Measurements from ENCODE around the gene DERL2.

DNA sequence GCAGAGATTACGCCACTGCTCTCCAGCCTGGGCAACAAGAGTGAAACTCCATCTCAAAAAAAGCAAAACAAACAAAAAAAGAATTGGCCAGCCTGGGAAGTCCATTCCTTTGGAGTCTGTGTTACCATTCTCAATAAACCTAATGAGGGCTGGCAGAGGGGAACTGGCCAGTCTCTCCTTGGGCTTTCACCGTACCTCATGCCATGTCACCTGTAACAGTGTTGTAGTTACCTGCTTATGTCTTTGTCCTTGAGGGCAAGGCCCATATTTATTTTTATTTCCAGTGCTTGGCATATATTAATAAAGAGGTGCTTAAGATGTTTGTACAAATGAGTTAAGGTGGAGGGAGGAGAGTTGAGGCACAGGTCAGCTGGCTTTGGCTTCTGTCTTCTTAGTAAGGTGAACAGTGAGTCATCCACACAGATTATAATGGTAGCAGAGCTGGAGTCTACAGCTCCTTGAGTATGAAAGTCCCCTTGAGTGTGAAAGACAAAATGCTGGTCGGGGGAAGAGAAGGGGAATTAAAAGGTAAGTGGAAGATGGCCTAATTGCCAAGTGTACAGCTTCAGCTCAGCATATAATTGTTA is 55.5 kb downstream of the DERL2 start:
- TF ChIP-seq, protein P1, sequence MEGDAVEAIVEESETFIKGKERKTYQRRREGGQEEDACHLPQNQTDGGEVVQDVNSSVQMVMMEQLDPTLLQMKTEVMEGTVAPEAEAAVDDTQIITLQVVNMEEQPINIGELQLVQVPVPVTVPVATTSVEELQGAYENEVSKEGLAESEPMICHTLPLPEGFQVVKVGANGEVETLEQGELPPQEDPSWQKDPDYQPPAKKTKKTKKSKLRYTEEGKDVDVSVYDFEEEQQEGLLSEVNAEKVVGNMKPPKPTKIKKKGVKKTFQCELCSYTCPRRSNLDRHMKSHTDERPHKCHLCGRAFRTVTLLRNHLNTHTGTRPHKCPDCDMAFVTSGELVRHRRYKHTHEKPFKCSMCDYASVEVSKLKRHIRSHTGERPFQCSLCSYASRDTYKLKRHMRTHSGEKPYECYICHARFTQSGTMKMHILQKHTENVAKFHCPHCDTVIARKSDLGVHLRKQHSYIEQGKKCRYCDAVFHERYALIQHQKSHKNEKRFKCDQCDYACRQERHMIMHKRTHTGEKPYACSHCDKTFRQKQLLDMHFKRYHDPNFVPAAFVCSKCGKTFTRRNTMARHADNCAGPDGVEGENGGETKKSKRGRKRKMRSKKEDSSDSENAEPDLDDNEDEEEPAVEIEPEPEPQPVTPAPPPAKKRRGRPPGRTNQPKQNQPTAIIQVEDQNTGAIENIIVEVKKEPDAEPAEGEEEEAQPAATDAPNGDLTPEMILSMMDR (conservative IDR thresholded peaks at IDR 0.05; ENCODE audit: low read depth, low read length) = no peak
- TF ChIP-seq EZH2 (IDR thresholded peaks at IDR 0.05; ENCODE audit: low read length, unreplicated experiment) = no peak

Measured in PC-3 (cell line).